Measurements from ENCODE around the gene PPP2R5E. TPM values are rescaled to one million over a fixed set of nuclear protein-coding genes. Genes with fewer than 3 reads are reported as not detected.
"Not testable (repeated sequence)": the region's sequence is repeated elsewhere in the genome, so short reads cannot be mapped to it uniquely, and the experiment has no call there.

PPP2R5E gene
- total and polyA plus RNA-seq, 2 experiments from 2014 or later, result 30.9 to 31.4 TPM

DNA sequence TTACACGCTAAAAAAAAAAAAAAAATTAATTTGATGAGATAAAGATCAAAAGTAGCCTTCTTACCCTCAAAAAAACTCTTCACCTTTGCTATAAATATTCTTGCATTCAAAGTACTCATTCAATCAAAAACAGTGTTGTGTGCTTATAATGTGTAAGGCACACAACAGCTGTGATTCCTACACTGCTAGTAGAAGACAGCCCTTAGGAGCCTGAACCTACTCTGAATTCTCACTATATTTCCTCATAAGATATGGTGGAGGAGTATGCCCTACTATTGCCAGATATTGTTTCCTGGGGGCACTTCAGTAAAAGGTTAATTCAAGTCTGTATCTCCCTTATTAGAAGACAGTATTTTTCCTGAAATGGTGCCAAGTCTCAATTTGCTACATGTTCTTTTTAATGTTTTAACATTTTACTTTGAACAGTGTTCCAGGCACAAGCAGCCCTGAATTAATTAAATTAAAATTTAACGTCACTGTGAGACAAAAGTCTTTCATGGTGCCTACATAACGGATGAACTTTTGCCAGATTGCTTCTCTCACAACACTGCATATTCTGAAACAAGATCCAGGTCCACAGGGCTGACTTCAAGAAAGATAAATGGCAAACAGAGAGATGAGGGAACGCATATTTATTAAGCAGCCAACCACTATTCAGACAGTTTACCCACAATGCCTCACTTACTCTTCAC is 19.3 kb downstream of the PPP2R5E start:
- Histone ChIP-seq H3K4me3 (no peak overlapping the region), H2AFZ (no peak overlapping the region), H3K9me3 (ENCODE audit: low read depth) (no peaks in the 10 kb centered on the region), H3K36me3 (replicated peaks; ENCODE audit: insufficient read depth, low read depth) (no peaks in the 10 kb centered on the region), H3K27me3 (no peaks in the 10 kb centered on the region), H4K20me1 (ENCODE audit: insufficient read depth, poor library complexity, severe bottlenecking) (peaks cover 6% of the 10 kb centered on the region), H3K79me2 (peaks cover 77% of the 10 kb centered on the region), H3K27ac (no peak overlapping the region), H3K4me2 (no peak overlapping the region), H3K4me1 (ENCODE audit: insufficient read depth) (peaks cover 7% of the 10 kb centered on the region), H3K9me2 (replicated peaks; ENCODE audit: insufficient read depth) (no peaks in the 10 kb centered on the region)
- no peak for DNase-seq (ENCODE audit: low spot score)
- 82% methylated on average over 4 of the region's 4 CpGs for WGBS (ENCODE audit: low lambda C conversion rate, missing lambda C conversion rate)
- TF ChIP-seq EZH2 (IDR thresholded peaks at IDR 0.05; ENCODE audit: borderline replicate concordance), result no peak
- TF ChIP-seq EZH2phosphoT487 (IDR thresholded peaks at IDR 0.05; ENCODE audit: low read depth, severe bottlenecking, unreplicated experiment), result no peak
- TF ChIP-seq, protein P1, sequence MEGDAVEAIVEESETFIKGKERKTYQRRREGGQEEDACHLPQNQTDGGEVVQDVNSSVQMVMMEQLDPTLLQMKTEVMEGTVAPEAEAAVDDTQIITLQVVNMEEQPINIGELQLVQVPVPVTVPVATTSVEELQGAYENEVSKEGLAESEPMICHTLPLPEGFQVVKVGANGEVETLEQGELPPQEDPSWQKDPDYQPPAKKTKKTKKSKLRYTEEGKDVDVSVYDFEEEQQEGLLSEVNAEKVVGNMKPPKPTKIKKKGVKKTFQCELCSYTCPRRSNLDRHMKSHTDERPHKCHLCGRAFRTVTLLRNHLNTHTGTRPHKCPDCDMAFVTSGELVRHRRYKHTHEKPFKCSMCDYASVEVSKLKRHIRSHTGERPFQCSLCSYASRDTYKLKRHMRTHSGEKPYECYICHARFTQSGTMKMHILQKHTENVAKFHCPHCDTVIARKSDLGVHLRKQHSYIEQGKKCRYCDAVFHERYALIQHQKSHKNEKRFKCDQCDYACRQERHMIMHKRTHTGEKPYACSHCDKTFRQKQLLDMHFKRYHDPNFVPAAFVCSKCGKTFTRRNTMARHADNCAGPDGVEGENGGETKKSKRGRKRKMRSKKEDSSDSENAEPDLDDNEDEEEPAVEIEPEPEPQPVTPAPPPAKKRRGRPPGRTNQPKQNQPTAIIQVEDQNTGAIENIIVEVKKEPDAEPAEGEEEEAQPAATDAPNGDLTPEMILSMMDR (IDR thresholded peaks at IDR 0.05; ENCODE audit: poor library complexity), result no peak

DNA sequence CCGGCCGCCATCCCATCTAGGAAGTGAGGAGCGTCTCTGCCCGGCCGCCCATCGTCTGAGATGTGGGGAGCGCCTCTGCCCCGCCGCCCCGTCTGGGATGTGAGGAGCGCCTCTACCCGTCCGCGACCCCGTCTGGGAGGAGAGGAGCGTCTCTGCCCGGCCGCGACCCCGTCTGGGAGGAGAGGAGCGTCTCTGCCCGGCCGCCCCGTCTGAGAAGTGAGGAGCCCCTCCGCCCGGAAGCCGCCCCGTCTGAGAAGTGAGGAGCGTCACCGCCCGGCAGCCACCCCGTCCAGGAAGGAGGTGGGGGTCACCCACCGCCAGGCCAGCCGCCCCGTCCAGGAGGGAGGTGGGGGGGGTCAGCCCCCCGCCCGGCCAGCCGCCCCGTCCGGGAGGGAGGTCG is 20.7 kb downstream of the PPP2R5E start:
- H3K9me2 ChIP-seq (replicated peaks; ENCODE audit: insufficient read depth); H3K27ac ChIP-seq; H3K4me3 ChIP-seq; H3K9me3 ChIP-seq (ENCODE audit: low read depth); H3K4me1 ChIP-seq (ENCODE audit: insufficient read depth); H2AFZ ChIP-seq; H3K27me3 ChIP-seq; DNase-seq (ENCODE audit: low spot score); H4K20me1 ChIP-seq (ENCODE audit: insufficient read depth, poor library complexity, severe bottlenecking); H3K4me2 ChIP-seq; H3K36me3 ChIP-seq (replicated peaks; ENCODE audit: insufficient read depth, low read depth): not testable (repeated sequence)
- peaks cover 77% of the 10 kb centered on the region for H3K79me2 ChIP-seq
- WGBS (ENCODE audit: low lambda C conversion rate, missing lambda C conversion rate), result 100% methylated on average over 1 of the region's 41 CpGs

DNA sequence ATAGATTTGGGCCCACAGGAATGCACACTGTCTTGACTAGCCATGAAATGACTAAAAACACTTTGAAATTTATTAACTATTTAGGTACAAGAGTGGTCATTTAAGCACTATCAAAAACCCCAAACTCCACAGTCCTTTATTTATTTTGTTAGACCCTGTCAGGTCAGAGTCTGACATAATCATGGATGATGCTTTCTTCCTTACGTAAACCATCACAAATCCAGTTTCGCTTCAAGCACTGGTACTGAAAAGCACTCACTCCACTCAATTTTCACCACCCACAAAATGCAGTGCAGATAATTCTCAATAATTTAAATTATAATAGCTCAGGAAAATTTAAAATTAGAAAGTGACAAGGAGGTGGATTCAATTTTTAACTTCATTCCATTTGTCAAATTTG is 25.8 kb downstream of the PPP2R5E start:
- WGBS (ENCODE audit: low lambda C conversion rate, missing lambda C conversion rate), result 92% methylated on average over 2 of the region's 2 CpGs
- TF ChIP-seq, protein P1 (IDR thresholded peaks at IDR 0.05; ENCODE audit: poor library complexity), result no peak
- no peak for TF ChIP-seq EZH2phosphoT487 (IDR thresholded peaks at IDR 0.05; ENCODE audit: low read depth, severe bottlenecking, unreplicated experiment)
- no peak for TF ChIP-seq EZH2 (IDR thresholded peaks at IDR 0.05; ENCODE audit: borderline replicate concordance)
- H3K4me3 ChIP-seq, result no peak overlapping the region
- H3K27ac ChIP-seq, result no peak overlapping the region
- H2AFZ ChIP-seq, result no peak overlapping the region
- peaks cover 12% of the 10 kb centered on the region for H3K4me1 ChIP-seq (ENCODE audit: insufficient read depth)
- H3K4me2 ChIP-seq, result no peak overlapping the region
- H4K20me1 ChIP-seq (ENCODE audit: insufficient read depth, poor library complexity, severe bottlenecking), result peaks cover 46% of the 10 kb centered on the region
- H3K79me2 ChIP-seq, result peaks cover 94% of the 10 kb centered on the region
- no peaks in the 10 kb centered on the region for H3K9me2 ChIP-seq (replicated peaks; ENCODE audit: insufficient read depth)
- DNase-seq (ENCODE audit: low spot score), result no peak
- H3K27me3 ChIP-seq, result no peaks in the 10 kb centered on the region
- no peaks in the 10 kb centered on the region for H3K9me3 ChIP-seq (ENCODE audit: low read depth)
- H3K36me3 ChIP-seq (replicated peaks; ENCODE audit: insufficient read depth, low read depth), result no peaks in the 10 kb centered on the region

DNA sequence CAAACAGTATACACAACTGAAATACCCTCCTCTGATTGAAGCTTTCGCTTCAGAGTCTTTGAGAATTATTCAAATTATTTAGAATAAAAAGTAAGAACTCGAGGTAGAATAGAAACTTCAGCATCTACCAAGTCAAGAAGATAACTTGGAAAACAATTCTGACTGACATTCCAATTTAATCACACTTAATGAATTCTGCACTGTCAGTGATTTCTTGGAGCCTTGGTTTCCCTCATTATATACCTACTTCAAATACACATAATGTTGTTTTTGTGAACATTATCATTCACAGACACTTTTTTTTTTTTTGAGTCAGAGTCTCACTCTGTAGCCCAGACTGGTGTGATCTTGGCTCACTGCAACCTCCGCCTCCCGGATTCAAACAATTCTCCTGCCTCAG is 27.9 kb downstream of the PPP2R5E start:
- Histone ChIP-seq H3K27ac (no peak overlapping the region), H3K4me2 (no peak overlapping the region), H3K27me3 (no peaks in the 10 kb centered on the region), H3K4me1 (ENCODE audit: insufficient read depth) (peaks cover 12% of the 10 kb centered on the region), H3K36me3 (replicated peaks; ENCODE audit: insufficient read depth, low read depth) (no peaks in the 10 kb centered on the region), H4K20me1 (ENCODE audit: insufficient read depth, poor library complexity, severe bottlenecking) (peaks cover 48% of the 10 kb centered on the region), H3K4me3 (no peak overlapping the region), H3K79me2 (peaks cover 98% of the 10 kb centered on the region), H3K9me3 (ENCODE audit: low read depth) (no peaks in the 10 kb centered on the region), H3K9me2 (replicated peaks; ENCODE audit: insufficient read depth) (no peaks in the 10 kb centered on the region), H2AFZ (no peak overlapping the region)
- TF ChIP-seq EZH2 (IDR thresholded peaks at IDR 0.05; ENCODE audit: borderline replicate concordance) (no peak), EZH2phosphoT487 (IDR thresholded peaks at IDR 0.05; ENCODE audit: low read depth, severe bottlenecking, unreplicated experiment) (no peak)
- TF ChIP-seq, protein P1 (IDR thresholded peaks at IDR 0.05; ENCODE audit: poor library complexity), result no peak
- 90% methylated on average over 4 of the region's 4 CpGs for WGBS (ENCODE audit: low lambda C conversion rate, missing lambda C conversion rate)
- DNase-seq (ENCODE audit: low spot score), result no peak
